ENCODE measurements around the gene ADAMTS13. TPM values are rescaled to one million over a fixed set of nuclear protein-coding genes. Genes with fewer than 3 reads are reported as not detected.

ADAMTS13 gene
- total and polyA plus RNA-seq, 2 experiments from 2014 or later = 1.4 to 2.2 TPM

GRCh38 chr9:133393399-133393798 lies 28.8 kb upstream of the ADAMTS13 start:
- Histone ChIP-seq H3K9me2 (ENCODE audit: insufficient read depth) (no peaks in the 10 kb centered on the region), H3K79me2 (ENCODE audit: insufficient read depth) (no peaks in the 10 kb centered on the region), H3K4me2 (ENCODE audit: unreplicated experiment) (no peak overlapping the region), H2AFZ (no peak overlapping the region), H3F3A (ENCODE audit: insufficient read depth) (no peaks in the 10 kb centered on the region), H3K27me3 (replicated peaks; ENCODE audit: insufficient read depth) (peaks cover 6% of the 10 kb centered on the region), H3K9ac (no peak overlapping the region), H3K27ac (no peak overlapping the region), H3K4me1 (ENCODE audit: insufficient read depth) (no peaks in the 10 kb centered on the region), H3K9me3 (ENCODE audit: low read depth) (no peaks in the 10 kb centered on the region), H3K4me3 (no peak overlapping the region), H3K36me3 (ENCODE audit: low read depth) (no peaks in the 10 kb centered on the region), H4K20me1 (ENCODE audit: insufficient read depth) (no peaks in the 10 kb centered on the region)
- DNase-seq = no peak
- WGBS, 2 experiments (ENCODE audit: low coverage in 1 of 2, low lambda C conversion rate in 2 of 2, missing lambda C conversion rate in 2 of 2) = 70 to 90% methylated on average over 2 to 3 of the region's 3 CpGs
- in situ Hi-C loops (cut with MboI) = no loop called here
- TF ChIP-seq EZH2phosphoT487 (IDR thresholded peaks at IDR 0.05; ENCODE audit: insufficient read depth, low read depth) (no peak), EZH2 (IDR thresholded peaks at IDR 0.05; ENCODE audit: insufficient read depth, poor library complexity, severe bottlenecking) (no peak)

GRCh38 chr9:133394687-133395271 lies 27.4 kb upstream of the ADAMTS13 start:
- Histone ChIP-seq H3K9me2 (ENCODE audit: insufficient read depth) (no peaks in the 10 kb centered on the region), H3K4me3 (no peak overlapping the region), H3K27ac (no peak overlapping the region), H3K4me1 (ENCODE audit: insufficient read depth) (no peaks in the 10 kb centered on the region), H3K4me2 (ENCODE audit: unreplicated experiment) (no peak overlapping the region), H3F3A (ENCODE audit: insufficient read depth) (no peaks in the 10 kb centered on the region), H2AFZ (no peak overlapping the region), H3K36me3 (ENCODE audit: low read depth) (no peaks in the 10 kb centered on the region), H4K20me1 (ENCODE audit: insufficient read depth) (no peaks in the 10 kb centered on the region), H3K79me2 (ENCODE audit: insufficient read depth) (no peaks in the 10 kb centered on the region), H3K27me3 (replicated peaks; ENCODE audit: insufficient read depth) (peaks cover 6% of the 10 kb centered on the region), H3K9ac (no peak overlapping the region), H3K9me3 (ENCODE audit: low read depth) (no peaks in the 10 kb centered on the region)
- no peak for TF ChIP-seq EZH2 (IDR thresholded peaks at IDR 0.05; ENCODE audit: insufficient read depth, poor library complexity, severe bottlenecking)
- TF ChIP-seq EZH2phosphoT487 (IDR thresholded peaks at IDR 0.05; ENCODE audit: insufficient read depth, low read depth) = no peak
- WGBS, 2 experiments (ENCODE audit: low coverage in 1 of 2, low lambda C conversion rate in 2 of 2, missing lambda C conversion rate in 2 of 2) = 44 to 48% methylated on average over 8 of the region's 8 CpGs
- in situ Hi-C loops (cut with MboI) = no loop called here
- no peak for DNase-seq

- TF ChIP-seq EZH2 (IDR thresholded peaks at IDR 0.05; ENCODE audit: insufficient read depth, poor library complexity, severe bottlenecking) (no peak), EZH2phosphoT487 (IDR thresholded peaks at IDR 0.05; ENCODE audit: insufficient read depth, low read depth) (no peak)
- peak; percentile 48 for DNase-seq
Measured at GRCh38 chr9:133396952-133397351, 25.2 kb upstream of the ADAMTS13 start.

GRCh38 chr9:133397370-133397769 lies 24.8 kb upstream of the ADAMTS13 start:
- Histone ChIP-seq H3K4me3 (no peak overlapping the region), H3K4me2 (ENCODE audit: unreplicated experiment) (no peak overlapping the region), H3K27ac (no peak overlapping the region), H3K9ac (no peak overlapping the region), H2AFZ (no peak overlapping the region), H3K4me1 (ENCODE audit: insufficient read depth) (no peaks in the 10 kb centered on the region), H3K9me2 (ENCODE audit: insufficient read depth) (no peaks in the 10 kb centered on the region), H3K27me3 (replicated peaks; ENCODE audit: insufficient read depth) (peaks cover 6% of the 10 kb centered on the region), H3K79me2 (ENCODE audit: insufficient read depth) (no peaks in the 10 kb centered on the region), H4K20me1 (ENCODE audit: insufficient read depth) (no peaks in the 10 kb centered on the region), H3K36me3 (ENCODE audit: low read depth) (no peaks in the 10 kb centered on the region), H3K9me3 (ENCODE audit: low read depth) (no peaks in the 10 kb centered on the region), H3F3A (ENCODE audit: insufficient read depth) (no peaks in the 10 kb centered on the region)
- in situ Hi-C loops (cut with MboI) = no loop called here
- TF ChIP-seq EZH2phosphoT487 (IDR thresholded peaks at IDR 0.05; ENCODE audit: insufficient read depth, low read depth) = no peak
- no peak for TF ChIP-seq EZH2 (IDR thresholded peaks at IDR 0.05; ENCODE audit: insufficient read depth, poor library complexity, severe bottlenecking)
- WGBS, 2 experiments (ENCODE audit: low coverage in 1 of 2, low lambda C conversion rate in 2 of 2, missing lambda C conversion rate in 2 of 2) = 48 to 54% methylated on average over 6 of the region's 6 CpGs
- no peak for DNase-seq

More at GRCh38 chr9:133396952-133397351, 25.2 kb upstream of the ADAMTS13 start:
- in situ Hi-C loops (cut with MboI) = no loop called here
- H2AFZ ChIP-seq = no peak overlapping the region
- H3K27ac ChIP-seq = no peak overlapping the region
- H3F3A ChIP-seq (ENCODE audit: insufficient read depth) = no peaks in the 10 kb centered on the region
- H3K4me2 ChIP-seq (ENCODE audit: unreplicated experiment) = no peak overlapping the region
- H3K4me3 ChIP-seq = no peak overlapping the region
- no peaks in the 10 kb centered on the region for H3K4me1 ChIP-seq (ENCODE audit: insufficient read depth)
- H3K9me2 ChIP-seq (ENCODE audit: insufficient read depth) = no peaks in the 10 kb centered on the region
- no peaks in the 10 kb centered on the region for H3K36me3 ChIP-seq (ENCODE audit: low read depth)
- WGBS, 2 experiments (ENCODE audit: low coverage in 1 of 2, low lambda C conversion rate in 2 of 2, missing lambda C conversion rate in 2 of 2) = 13 to 16% methylated on average over 14 of the region's 14 CpGs
- H3K79me2 ChIP-seq (ENCODE audit: insufficient read depth) = no peaks in the 10 kb centered on the region
- H4K20me1 ChIP-seq (ENCODE audit: insufficient read depth) = no peaks in the 10 kb centered on the region
- H3K9me3 ChIP-seq (ENCODE audit: low read depth) = no peaks in the 10 kb centered on the region
- peaks cover 6% of the 10 kb centered on the region for H3K27me3 ChIP-seq (replicated peaks; ENCODE audit: insufficient read depth)
- no peak overlapping the region for H3K9ac ChIP-seq

Measured in GM23248 (cell line).